HG02623 (cell line): ENCODE results near the gene RHOD.

Experiments used
- ATAC-seq: cut with Tn5 transposase; IDR thresholded peaks from one replicate; pipeline ENCODE4 v1.9.1; 2021; ENCODE audit warnings: moderate library complexity; ENCODE audit not compliant: unreplicated experiment

RHOD gene

DNA sequence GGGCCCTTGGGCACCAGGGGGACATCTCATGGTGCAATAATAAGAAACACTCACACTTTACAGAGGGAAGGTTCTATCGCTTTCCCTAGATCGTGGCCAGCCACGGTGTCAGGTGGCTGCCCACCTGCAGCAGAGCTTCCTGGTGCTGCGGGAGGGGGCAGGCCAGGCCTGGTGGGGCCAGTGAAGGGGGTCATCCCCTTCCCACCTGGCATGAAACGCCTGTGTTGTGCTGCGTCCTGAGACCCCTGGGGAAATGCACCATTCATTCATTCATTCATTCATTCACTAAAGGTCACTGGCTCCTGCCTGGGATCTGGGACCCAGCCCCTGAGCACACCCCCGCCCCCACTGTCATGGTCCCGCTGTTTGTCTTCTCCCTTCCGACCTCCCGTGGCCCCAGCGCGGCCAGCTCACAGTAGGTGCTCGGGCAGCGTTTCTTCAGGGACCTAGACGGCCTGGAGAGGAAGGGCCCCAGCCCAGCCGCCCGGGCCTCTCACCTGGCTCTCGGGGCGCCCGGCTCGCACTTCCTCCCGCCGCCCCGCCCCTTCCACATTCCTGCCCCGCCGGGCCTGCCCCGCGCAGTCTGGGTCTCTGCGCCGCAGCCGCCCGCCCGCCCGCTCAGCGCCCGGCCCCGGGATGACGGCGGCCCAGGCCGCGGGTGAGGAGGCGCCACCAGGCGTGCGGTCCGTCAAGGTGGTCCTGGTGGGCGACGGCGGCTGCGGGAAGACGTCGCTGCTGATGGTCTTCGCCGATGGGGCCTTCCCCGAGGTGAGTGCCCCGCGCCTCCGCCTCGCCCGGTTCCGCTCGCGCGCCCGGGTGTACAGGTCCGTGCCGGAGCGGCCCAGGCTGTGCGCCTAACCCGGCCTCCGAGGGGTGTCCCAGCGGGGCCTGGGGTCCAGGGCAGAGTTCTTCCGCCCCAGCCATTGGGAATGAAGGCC is at the start of gene RHOD:
Gene RHOD, plus strand, starts transcription at position 581 of the 938 bp plus-strand sequence. Its CDS starts 56 bp downstream, at position 637.
- no peak for ATAC-seq

DNA sequence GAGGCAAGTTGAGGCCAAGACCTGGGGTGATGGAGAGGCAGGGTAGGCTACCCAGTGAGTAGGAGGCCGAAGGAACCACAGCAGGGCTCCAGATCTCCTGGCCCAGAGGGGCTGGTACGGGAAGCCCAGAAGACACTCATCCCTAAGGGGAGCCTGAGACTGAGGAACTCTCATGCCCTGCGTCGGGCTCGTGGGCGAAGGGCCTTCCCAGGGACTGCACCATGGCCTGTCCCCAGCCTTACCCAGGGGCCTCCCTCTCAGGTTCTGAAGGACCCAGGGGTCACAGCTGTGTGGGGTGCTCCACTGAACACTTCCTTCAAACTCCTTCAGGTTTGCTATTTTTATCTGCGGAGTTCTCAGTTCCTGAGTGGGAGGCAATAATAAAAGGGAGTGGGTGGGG is 49.5 kb upstream of the RHOD start:
- no peak for ATAC-seq

DNA sequence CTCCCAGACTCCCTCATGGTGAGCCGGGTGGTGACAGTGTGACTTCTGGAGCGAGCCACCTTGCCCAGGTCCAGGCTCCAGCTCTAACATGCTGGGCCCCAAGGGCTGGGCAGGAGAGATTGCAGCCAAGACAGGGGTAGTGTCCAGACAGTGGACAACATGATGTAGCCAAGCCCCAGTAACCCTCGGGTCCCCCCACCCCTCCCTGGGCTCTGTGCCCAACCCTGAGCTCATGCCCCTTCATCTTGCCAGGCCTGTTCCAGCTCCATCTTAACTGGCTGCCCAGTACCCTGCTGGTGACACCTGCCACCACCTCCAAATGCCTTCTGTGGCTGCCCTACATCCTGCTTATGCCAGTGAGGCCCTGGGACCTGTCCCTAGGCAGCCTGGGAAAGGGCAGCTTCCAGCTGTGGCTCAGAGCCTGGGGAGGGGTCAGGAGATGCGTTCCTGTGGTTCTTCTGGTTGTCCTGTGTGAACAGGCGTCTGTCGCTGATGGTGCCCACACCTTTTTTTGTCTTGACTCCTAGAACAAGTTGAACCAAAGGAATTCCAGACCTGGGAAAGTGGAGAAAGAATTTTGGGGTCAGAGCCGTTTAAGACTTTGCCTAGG is 46.2 kb upstream of the RHOD start:
- no peak for ATAC-seq

DNA sequence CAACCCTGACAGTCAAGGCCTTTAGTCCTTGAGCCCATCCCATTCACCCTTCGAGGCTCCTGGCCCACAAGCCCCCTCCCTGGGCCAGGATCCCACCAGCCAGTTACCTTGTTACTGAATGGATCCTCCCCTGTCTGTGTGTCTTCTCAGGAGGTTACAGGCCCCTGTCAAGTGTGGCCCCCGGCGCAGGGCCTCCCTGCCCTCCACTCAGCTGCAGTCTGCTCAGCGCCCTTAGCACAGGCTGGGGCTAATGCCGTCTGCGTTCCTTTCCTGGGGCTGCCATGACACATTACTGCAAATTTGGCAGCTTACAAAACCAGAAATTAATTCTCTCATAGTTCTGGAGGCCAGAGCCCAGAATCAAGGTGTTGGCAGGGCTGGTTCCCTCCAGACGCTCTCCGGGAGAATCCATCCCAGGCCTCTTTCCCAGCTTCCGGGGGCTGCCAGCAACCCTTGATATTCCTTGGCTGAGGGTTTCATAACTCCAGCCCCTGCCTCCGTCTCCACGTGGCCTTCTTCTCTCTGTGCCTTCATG is 43.1 kb upstream of the RHOD start:
- no peak for ATAC-seq

DNA sequence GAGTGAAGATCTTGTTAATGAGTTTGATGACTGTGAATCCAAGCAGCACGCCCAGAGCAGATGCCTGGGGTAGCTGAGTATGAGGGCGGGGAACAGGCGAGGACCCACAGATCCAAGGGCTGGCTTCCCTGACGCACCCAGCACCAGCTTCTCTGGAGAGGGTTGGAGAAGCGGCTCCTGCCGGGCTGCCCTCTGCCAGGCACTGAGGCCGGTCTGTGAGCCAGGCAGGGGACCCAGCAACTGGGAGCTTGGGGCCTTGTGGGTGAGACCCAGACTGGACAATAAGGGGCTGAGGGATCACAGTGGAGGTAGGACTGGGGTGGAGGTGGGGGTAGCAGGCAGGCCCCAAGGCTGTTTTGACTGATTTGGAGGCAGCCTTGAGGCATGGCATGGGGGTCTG is 42.3 kb upstream of the RHOD start:
- ATAC-seq, result no peak

DNA sequence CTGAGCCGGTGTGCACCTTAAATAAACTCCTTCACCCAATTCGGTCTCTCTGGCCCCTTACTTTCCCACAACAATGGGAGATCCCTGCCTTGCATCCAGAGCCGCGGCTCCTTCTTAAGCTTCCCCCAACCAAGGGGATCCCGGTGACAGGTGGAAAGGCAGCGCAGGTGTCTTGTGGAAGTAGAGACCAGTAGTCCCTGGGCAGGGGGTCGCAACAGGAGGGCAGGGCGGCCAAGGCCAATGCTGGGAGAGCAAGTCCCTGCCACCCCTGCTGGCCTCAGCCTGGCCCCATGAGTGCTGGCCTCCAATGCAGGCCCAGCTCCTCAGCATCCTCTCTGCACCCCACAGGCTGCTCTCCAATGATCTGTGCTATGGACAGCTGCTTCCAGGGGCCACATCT is 41.6 kb upstream of the RHOD start:
- ATAC-seq, result no peak

- no peak for ATAC-seq
Observed at GRCh38 chr11:67016550-67016949, 40.1 kb upstream of the RHOD start.

GRCh38 chr11:67020949-67021348 is 35.7 kb upstream of the RHOD start:
- ATAC-seq, result no peak

- ATAC-seq, result no peak
Observed at GRCh38 chr11:67022341-67022933, 34.2 kb upstream of the RHOD start.

DNA sequence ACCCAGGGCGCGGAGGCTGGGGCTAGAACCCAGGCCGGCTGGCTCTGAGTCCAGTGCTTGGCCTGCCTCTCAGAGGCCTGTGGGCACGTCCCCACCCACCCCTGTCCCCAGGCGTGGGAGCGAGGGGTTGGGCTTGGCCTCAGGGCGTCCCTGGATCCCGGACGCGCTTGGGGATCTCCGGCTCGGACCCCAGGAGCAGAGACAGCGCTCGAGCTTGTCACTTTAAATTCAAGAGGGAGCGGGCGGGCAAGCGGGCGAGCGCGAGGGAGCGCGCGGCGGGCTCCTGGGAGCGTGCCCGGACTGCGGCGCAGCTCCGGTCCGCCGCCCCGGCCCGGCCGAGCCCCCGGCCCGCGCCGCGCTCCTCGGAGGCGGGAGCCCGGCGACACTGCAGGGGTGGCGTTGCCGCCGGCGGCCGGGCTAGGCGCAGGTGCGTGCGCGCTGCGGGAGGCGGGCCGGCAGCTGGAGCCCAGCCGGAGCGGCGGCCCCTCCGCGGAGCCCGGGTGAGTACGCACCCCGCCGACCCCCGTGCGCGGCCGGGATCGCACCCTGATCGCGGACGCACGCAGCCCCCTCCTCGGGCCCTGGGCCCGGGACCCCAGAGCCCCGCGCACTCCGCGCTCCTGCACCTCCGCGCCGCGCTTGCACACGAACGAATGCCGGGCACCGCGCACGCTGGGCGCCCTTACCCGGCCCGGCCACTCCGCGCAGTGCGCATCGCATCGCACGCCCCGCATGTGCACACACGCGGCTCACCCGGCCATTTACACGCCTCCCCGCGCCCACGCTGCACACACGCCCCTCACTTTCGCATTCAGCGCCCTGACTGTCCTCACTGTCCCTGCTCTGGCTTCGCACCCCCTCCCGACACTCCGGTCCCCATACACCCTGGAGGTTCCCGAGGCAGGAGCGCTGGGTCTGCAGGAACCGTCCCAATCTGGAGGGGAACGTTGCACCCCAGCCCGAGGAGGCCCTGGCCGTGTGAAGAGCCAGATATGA is 33.4 kb upstream of the RHOD start, which contains the start of gene SYT12:
Gene SYT12, plus strand, starts transcription at position 174 of the 996 bp plus-strand sequence. CDS start 7,011 bp downstream, outside the sequence.
- ATAC-seq, result no peak

- no peak for ATAC-seq
Observed at GRCh38 chr11:67023957-67024353, 32.7 kb upstream of the RHOD start.

DNA sequence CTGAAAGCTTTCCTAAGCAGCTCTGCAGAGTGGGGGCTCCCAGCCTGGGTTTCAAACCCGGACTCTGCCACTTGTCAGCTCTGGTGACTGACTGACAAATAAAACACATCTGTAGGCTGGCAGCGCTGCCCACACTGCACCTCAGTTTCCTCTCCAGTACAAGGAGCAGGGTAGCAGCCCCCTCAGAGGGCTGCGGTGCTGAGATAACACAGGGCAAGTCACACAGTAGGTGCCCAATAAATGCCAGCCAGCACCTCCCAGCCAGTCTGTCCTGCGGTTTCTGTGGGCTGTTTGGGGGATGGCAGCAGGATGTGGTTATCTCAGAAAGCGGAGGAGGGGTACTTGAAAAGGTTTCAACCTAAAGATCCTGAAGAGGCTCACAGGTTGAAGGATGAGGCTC is 32.2 kb upstream of the RHOD start:
- ATAC-seq, result no peak

DNA sequence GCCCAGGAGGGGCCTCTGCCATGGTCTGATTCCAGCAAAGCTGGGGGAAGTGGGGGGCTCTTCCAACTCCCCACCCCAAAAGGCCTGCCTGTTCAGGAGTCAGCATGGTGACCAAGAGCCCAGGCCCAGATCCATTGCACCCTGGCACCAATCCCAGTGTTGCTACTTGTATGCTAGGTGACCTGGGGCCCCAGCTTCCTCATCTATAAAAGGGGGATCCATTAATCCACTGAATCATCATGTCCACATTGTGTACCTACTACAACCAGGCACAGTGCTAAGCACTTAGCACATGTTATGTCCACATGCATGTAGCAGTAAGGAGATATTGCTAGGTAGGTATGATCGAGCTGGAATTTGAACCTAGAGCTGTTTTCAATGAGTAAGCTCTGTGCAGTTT is 31.7 kb upstream of the RHOD start:
- no peak for ATAC-seq

GRCh38 chr11:67025750-67026149 is 30.9 kb upstream of the RHOD start:
- ATAC-seq, result no peak

DNA sequence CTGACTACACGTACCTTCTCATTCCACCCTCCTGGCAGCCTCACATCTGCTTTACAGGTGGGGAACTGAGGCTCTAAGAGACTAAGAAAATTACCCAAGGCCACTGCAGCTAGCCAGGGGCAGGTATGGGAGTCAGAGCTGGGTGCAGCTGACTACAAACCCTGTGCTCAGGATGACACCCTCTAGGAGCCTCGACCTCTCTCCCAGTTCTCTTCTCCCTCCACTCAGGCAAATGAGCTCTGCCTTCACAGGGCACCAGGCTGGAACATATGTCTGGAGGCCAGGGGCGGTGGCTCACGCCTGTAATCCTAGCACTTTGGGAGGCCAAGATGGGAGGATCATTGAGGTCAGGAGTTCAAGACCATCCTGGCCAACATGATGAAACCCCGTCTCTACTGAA is 29.7 kb upstream of the RHOD start:
- no peak for ATAC-seq

DNA sequence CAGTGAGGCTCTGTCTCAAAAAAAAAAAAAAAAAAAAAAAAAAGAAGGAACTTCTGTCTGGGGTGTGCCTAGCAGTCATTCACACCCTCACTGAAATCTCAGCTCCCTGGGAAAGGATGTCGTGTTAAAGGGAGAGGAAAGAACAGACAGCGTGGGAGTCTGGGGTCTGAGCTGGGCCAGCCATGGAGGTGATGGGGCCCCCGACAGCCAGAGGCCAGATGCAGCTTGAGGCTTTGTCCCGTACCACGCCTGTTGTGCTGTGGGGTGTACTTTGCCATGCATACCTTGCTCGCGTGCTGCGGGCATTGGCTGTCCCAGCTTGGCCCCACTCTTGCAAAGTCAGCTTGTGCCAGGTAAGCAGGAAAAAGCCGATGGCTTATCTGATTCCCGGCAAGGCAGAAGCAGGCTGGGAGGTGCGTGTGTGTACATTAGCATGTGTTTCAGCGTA is 29.1 kb upstream of the RHOD start:
- ATAC-seq, result no peak

GRCh38 chr11:67027943-67028542 is 28.6 kb upstream of the RHOD start:
- peak; percentile 58 for ATAC-seq

- ATAC-seq, result no peak
Observed at GRCh38 chr11:67029146-67029545, 27.5 kb upstream of the RHOD start.

DNA sequence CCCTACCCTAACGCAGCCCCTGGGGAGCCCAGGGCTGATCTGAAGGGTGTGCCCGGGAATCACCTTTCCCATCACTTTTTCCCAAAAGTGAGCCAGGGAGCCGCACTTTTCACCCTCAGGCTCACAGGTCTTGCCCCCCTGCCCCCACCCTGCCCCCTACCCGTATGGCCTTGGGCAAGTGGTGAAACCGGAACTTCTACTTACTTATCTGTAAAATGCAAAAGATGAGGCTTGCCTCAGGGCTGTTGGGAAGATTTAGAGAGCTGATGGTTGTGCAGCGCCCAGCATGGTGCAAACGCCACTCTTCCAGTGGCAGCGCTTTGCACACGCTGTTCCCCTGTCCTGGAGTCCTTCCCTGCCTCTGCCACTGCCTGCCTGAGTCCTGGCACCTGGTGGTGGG is 25.7 kb upstream of the RHOD start:
- no peak for ATAC-seq
